ENCODE data around the gene DISC1.

DISC1 gene

DNA sequence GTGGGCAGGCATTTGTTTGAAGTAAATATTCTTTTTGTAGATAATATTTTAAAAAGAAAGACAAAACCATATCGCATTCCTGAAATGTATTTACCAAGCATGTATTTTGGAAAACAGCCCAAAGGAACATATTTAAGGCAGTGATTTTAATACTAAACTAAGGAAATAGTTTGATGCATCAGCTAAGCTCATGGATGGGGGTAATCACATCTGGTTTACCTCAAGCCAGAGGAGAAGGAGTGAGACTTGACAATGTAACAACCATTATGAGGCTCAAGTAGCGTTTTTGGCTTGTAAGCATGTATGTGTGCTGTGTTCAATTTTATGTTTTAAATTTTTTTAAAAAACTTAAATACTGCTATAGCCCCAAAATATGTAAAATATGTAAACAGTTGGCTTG is 390.5 kb downstream of the DISC1 start:
- no peak for DNase-seq

DNA sequence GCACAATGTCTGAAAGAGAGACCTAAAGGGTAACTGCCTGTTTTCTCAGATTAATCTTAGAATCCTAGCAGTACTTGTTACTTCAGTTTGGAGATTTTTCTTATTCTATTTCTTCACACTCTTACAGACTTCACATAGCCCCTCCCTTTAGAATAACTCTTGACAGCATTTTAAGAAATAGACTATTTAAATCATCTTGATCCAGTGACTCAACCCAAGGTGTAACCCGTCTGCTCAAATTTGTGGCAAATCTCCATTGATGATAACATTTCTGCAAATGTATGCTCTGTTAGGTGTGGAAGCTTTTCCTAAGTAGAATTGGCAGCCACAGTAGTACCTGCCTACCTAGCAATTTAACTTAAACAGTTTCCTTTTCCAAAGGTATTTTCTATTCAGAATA is 391.2 kb downstream of the DISC1 start:
- no peak for DNase-seq

DNA sequence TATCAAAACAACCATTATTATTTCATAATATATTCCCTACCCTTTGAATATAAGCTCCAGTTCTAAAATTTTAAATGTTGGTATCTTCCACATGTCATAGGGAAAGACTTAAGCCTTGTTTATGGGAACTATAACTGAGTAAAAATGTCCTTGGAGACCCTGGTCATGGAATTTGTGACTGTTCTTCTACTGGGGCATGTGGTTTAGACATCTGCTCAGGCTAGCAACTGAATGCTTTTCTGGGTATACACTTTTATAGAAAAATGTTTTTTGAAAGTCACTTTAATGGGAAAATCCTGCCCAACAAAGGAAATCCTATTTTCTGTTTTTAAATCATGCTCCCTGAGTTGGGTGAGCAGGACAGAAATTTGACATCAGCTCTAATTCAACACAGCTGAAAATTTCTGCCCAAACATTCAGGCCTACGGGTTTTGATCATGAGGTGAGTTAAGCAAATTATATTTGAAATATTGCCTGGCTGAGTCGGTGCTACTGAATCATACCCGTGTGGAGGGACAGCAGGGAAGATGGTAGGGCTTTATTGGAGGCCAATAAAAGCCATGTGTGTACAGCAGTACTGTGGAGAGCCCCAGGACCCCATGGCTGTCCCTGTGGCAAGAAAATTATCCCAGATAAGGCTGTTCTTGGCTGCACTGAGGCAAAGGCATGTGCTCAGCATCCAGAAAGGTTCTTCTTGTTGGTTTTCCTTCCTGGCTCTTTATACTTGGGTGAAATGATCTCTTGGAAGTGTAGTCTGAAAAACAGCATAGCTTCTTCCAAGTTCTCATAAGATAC is 391.8 kb downstream of the DISC1 start:
- no peak for DNase-seq

DNA sequence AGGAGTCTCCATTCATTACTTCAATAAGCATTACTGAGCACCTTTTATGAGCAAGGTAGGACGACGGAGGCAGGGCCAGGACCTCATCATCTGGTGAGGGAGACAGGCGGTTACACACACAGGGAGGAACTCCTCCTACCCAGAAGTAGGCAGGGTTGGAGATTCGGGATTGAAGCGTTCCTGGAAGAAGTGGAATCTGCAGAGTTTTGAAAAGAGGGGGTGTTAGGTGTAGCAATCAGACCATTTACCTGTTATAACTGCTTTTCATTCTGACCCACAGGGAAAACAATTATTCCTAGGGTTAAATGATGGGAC is 392.4 kb downstream of the DISC1 start:
- DNase-seq = no peak

DNA sequence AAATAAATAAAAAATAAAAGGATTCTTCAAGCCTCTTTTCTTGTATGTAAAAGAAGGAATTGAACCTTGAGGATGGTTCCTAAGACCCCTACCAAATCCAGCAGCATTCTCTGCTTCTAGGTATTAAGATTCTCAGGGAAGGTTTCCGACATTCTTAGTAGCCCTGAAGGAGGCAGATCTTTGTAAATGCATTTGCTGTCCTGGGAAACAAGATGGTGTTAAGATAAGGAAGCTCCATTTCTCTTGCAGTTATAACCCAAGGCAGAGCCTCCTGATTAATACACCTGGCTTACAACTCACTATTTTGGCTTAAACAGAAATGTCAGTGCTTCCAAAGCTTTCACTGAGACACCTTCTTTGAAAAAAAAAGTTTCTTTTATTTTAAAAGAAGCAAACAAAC is 393.8 kb downstream of the DISC1 start:
- DNase-seq = no peak

DNA sequence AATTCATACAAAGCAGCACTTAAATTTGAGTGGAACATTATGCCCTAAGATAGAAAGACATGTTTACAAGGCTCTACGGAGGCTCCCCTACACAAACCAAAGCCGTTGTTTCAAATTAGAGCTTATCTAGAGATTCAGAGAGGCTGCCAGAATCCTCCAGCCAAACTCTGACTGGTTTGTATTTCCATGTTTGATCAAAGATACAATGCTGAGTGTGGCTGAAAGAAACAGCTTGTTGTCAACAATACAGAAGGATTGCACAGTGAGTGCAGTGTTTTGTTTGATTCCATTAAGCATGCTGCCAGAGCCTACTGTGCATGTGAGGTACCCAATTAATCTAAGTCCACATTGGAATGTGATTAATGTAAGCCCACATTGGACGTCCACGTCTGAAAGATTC is 402.7 kb downstream of the DISC1 start:
- DNase-seq = no peak

DNA sequence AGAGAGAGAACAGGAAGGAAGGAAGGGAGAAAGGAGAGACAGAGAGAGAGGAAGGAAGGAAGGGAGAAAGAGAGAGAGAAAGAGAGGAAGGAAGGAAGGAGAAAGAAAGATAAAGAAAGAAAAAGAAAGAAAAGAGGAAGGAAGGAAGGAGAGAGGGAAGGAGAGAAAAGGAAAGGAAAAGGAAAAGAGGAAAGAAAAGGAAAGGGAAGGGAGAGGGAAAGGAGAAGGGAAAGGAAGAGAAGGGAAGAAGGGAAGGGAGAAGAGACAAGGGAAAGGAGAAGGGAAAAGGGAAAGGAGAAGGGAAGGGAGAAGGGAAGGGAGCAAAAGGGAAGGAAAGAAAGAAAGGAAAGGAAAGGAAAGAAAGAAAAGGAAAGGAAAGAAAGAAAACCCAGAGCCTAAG is 404.6 kb downstream of the DISC1 start:
- DNase-seq = no peak

DNA sequence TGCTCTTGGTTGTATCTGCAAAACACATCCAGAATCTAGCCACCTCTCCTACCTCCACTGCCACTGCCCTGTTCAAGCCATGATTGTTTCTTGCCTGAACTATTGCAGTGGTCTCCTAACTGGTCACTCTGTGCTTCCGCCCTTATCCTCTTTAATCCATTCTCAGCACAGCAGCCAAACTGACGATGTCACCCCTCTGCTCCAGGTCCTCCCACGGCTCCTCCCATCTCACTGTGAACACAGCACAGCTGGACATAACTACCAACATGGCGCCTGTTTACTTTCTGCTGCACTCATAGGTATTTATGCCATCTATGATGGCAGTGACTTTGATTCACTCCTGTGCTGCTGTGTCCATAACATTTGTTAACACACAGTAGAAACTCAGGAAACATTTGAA is 406.7 kb downstream of the DISC1 start:
- DNase-seq = no peak

DNA sequence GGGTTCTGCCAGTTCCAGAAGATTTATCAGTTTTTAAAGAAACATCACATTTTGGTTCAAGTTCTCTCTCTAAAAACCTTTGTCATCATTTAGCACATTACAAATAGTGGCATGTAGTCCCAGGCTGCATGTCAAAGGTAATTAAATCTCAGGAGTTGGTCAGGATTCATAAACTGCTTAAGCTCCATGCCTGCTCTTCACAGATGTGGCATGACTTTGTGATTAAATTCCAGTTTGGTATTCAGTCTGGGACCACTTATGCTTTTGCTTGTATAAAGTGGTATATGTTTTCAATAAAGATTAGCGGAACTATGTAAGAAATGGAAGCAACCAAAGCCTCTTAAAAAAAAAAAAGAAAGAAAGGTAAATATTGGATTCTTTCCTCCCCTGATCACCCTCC is 408.0 kb downstream of the DISC1 start:
- no peak for DNase-seq

DNA sequence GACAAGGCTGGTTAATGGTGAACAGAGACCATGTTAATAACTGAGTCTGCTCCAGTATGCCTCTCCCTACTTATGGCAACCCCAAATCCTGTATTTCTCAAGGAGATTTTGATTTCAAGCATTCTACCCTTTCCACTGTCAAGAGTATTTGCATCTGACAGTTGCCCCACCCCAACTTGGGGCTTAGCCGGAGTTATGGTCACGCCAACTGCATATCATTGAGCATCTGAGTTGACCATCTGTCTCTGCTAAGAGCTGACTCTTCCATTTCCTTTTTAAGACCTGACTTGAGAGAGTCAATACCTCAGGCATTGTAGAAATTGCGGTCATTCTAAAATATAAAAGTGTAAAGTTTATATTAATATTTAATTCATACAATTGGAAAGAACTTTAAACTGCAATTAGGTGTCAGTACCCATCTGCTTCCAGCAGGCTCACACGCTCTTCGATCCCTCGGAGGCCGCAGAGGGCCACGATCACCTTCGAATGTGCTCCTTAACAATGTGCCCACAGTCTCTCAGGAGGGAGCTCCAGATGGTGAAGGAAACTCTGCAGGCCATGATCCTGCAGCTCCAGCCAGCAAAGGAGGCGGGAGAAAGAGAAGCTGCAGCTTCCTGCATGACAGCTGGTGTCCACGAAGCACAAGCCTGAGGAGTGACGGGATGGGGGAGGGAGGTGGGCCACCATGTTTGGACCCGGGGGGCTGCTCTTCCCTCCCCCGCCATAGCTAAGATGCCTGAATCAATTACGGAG is 409.8 kb downstream of the DISC1 start:
- DNase-seq = no peak

DNA sequence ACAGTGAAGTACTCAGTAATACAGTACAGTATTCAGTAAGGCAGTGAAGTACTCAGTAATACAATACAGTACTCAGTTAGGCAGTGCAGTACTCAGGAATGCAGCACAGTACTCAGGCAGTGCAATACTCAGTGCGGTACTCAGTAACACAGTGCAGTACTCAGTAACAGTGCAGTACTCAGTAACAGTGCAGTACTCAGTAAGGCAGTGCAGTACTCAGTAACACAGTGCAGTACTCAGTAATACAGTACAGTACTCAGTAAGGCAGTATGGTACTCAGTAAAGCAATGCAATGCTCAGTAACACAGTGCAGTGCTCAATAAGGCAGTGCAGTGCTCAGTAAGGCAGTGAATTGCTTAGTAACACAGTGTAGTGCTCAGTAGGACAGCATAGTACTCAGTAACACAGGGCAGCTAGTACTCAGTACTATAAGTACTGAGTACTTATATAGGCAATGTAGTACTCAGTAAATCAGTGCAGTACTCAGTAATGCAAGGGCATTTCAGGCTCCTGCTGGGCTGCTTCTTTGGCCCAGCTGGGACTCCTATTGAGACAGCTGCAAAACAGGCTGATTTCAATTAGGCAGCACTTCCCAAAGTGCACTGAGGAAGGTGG is 411.3 kb downstream of the DISC1 start:
- DNase-seq = no peak

DNA sequence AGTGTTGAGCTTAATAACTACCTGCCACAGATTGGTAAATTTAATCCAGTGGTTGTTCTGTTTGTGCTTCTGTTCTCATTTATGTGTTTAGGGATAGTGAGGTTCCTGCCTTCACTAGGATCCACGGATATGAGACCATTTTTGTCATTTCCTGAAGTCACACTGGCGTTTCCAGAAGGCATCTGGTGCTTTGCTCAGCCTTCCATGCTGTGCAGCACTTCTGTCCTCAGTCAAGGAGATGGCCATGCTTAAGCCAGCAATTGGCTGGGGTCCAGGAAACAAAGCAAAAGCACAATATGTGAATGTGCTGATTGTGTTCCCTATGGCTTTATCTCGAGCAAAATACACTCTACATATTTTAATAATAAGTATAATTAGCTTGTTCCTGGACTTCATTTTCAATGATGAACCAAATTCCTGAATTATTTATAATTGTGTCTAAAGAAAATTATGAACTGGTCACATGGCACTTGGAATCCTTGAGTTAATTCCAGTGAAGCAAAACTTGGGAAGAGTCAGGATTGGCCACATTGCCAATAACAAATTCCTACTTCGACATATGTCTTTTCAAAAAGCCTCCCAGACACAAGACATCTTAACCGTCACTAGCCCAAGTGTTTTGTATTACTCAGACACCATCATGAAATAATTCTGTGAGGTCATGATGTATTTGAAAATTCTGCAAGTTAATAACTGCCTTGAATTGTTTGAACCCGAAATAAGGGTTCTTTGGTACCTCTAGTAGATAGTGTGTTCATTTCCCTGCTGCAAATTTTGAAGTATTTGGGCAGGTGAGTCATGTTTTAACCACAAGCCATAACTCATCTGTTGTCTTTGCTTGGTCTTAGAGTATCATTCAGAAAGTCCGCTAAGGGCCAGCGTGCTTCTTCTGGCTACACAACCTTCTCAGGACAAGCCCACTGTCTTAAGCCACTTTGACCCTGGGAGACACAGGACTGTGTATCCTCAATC is 412.4 kb downstream of the DISC1 start:
- no peak for DNase-seq

DNA sequence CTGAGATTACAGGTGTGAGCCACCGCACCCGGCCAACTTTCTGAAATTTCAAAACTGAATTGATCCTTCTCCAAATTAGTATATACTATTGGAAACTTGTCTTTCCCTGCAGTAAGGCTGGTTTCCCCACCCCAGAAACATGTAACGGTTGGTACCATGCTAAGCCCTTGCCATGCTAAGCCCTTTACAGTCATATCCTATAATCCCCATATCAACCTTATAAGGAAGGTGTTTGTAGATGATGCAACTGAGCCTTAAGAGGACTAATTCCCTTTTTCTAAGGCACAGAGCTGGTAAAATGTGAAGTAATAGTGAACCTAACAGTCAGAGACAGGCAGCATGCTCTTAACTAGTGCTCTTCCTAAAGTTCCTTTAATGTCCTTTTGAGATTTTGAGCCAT is 413.7 kb downstream of the DISC1 start:
- DNase-seq = no peak

DNA sequence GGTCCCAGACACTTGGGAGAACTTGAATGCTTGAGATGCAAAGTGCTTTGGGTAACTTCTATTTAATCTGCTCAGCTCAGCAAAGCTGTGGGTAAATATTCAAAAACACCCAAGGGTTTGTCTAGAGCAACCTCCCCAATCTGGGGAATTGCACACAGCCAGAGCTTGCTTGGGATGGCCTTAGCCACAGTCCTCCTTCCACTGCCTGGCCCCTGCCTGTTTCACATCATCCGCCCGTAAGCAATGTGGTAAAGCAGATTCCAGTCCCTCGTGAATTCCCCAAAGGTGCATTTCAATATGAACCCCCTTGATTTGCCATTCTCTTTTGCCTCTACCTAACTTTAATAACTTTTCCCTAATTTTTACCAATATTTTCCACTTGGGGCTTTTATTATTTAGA is 418.1 kb downstream of the DISC1 start:
- DNase-seq = no peak

DNA sequence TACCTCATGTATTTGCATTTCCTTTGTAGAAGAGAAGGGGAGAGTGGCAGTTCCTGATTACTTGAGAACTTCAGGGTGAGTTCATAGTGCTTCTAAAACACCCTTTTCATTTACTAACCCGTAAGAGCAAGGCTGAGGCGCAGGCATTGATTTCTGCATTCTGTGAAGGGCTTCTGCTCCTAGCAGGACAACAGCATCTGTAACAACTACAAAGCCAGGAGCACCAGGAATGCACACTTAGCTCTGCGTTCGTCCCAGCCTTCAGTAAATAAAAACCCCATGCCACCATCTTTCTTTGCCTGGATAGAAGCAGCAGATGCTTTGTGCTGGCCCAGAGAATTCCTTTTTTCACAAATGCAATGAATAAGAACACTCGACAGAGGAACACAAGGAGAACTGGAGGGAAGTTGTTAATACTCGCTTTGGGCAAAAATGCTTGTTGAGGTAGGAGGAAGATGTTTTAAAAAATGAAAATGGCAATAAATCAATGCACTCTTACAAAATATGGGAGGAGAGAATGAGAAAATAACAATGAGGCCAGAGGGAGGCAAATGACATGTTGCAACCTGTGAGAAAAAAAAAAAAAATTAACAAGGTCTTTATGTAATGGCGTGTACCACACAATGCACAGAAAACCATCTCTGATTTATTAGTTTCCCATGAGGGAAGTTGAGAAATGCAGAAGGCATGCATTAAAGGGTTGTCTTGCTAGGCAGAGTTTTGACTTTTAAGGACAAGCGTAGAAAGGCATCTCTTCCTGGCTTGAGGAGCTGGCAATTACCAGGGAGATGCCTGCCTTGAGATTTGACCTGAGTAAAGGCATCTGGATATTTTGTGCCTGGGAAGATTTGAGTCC is 418.8 kb downstream of the DISC1 start:
- DNase-seq = no peak

DNA sequence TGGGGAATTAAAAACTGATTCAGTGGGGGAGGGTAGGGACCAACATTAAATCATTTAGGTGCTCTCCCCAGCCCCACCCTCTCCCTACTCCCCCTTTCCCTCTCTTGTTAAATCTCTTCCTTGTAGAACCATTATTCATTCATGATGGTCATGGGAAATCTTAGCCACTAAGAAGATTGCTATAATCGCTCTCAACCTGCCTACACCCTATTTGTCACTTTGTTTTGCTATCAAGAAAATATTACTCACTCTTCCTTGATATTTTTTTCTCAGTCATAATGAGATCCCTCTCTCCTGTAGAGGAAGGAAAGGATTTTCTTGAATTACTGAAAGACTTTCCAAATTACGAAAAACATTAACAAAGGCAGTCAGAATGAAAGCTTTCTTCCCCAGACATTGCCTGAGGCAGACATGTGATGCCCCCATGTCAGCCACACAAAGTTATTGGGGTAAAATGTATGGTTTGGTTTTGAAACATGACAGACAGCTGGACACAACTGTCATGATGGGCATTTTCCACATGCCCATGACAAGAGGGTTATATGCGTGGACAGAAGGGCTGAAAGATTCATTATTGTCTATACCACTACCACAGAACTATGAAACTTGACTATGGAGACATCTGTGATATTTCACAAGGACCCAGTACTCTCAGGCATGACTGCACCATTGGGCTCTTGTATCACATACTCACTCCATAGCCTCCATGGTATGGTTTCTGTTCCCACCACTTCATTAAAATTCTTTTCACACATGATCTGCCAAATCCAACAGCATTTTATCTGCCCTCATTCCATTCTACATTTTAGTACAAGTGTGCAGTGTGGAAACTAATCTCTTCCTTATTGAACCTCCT is 420.1 kb downstream of the DISC1 start:
- DNase-seq = no peak

DNA sequence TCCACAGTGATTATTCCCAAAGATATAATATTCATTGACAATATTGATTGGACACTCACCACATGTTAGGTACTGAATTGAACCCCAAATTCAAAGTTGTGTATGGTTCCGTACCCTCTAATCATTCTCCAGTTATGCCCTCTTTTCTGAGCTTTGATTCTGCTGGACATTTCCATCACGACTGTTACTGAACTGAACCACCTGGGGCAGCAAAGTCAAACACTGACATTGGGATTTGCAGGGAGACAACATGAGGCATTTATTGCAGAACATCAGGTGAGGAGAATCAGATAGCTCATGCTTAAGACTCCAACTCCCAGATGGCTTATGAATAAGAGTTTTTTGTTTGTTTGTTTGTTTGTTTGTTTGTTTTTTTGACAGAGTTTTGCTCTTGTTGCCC is 420.9 kb downstream of the DISC1 start:
- DNase-seq = no peak

DNA sequence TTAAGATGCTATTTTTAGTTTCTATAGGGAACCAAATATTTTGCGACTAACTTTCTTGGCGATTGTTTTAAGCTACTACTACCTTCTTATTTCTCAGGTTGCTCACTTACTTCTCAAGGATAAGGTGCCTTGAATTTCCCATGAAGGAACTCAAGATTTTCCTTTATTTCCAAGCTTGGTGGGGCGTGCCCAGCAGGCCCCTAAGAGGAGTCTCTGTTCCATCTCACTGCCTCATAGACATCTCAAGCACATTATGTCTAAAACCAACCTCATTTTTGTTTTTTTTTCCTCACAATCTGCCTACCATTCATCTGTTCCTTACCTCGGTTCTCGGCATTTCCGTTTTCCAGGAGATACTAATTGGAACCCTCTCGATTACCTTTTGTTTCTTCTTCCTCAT is 421.9 kb downstream of the DISC1 start:
- no peak for DNase-seq

DNA sequence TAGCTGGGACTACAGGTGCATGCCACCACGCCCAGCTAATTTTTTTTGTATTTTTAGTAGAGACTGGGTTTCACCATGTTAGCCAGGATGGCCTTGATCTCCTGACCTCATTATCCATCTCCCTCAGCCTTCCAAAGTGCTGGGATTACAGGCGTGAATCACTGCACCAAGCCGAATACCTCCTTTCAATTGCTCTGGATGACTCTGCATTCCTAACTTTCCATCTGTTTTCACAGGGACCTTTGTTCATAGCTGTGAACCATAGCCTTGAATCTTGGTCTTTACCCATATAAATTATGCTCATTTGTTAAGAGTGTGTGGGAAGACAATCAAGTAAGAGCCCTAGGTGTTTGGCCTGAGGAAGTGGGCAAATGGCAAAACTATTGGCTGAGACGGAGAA is 422.7 kb downstream of the DISC1 start:
- DNase-seq = no peak

DNA sequence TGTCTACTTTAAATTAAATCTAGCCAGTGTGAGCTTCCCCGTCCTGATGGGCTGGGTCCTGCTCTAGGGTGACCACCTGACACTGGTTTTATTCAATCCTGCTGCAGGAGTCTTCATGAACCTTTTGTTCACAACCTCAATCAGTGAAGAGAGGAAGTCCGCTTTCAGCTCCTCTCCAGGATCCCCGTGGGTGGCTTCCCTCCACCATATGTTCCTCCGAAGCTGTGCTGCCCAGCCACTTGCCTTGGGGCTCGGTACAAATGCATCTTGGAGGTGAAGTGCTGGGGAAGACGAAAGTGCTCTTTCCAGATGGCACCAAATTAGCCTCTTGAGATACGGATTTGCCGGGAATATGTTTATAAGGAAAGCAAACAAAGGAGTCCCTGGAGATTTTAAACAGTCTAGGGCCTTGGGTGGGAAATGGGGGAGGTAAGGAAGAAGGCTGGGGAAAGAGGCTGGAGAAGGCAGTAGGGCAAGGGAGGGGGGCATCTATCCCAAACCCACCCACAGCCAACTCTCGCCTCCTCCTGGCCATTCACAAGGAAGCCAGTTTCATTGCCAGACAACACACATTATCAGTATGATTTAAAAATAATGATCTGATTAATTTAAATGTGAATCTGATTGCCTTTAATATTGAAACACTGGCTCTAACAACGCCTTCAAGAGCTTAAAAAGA is 430.8 kb downstream of the DISC1 start:
- no peak for DNase-seq

DNA sequence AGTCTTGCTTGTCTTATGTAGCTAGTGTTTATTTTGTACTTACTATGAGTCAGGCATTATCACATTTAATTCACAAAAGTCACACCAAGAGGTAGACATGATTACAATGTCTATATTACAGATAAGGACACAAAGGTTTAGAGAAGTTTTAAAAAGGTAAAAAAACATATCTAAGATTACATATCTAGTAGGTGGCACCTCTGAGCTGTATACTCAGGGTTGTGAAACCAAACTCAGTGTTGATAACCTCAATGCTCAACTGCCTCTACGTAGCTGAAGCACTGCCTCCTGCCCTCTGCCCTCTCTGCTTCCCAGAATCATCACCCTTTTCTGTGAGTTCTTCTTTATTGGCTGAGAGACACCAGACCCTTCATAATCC is 431.3 kb downstream of the DISC1 start:
- no peak for DNase-seq
